Astrocyte (in vitro differentiated cells and primary cell): ENCODE measurements around the gene NT5C1B. TPM values are rescaled to one million over a fixed set of nuclear protein-coding genes. Genes with fewer than 3 reads are reported as not detected.

Experiments
- DNase-seq: peaks from one replicate; pipeline ENCODE4 v3.0.0-alpha.2; 2010; ENCODE audit warnings: low read depth
- FAIRE-seq: peaks from 2 replicates; lab custom pipeline; 2011; peaks lifted over from hg19 to GRCh38; lab: Jason Lieb, UNC
- H2AFZ ChIP-seq: 2 replicates; pipeline ENCODE4 v1.6.0; 2012; ENCODE audit warnings: low read depth, low read length, inconsistent platforms
- H3K27ac ChIP-seq: 2 replicates; pipeline ENCODE4 v1.5.1; 2011; ENCODE audit warnings: low read depth, low read length, inconsistent platforms
- H3K27me3 ChIP-seq: 2 replicates; pipeline ENCODE4 v1.6.0; 2011; ENCODE audit warnings: low read length, inconsistent platforms; ENCODE audit not compliant: insufficient read depth
- H3K36me3 ChIP-seq: 2 replicates; pipeline ENCODE4 v1.5.1; 2011; ENCODE audit warnings: low read length, inconsistent platforms; ENCODE audit not compliant: insufficient read depth
- H3K4me1 ChIP-seq: 2 replicates; pipeline ENCODE4 v1.5.1; 2011; ENCODE audit warnings: low read length, inconsistent platforms; ENCODE audit not compliant: insufficient read depth
- H3K4me2 ChIP-seq: 2 replicates; pipeline ENCODE4 v1.6.0; 2012; ENCODE audit warnings: low read length, inconsistent platforms
- H3K4me3 ChIP-seq: 2 replicates; pipeline ENCODE4 v1.5.1; 2011; ENCODE audit warnings: low read depth, mild to moderate bottlenecking, low read length, inconsistent platforms; ENCODE audit not compliant: insufficient read depth
- H3K79me2 ChIP-seq: 2 replicates; pipeline ENCODE4 v1.6.0; 2012; ENCODE audit warnings: mild to moderate bottlenecking, low read length, inconsistent platforms; ENCODE audit not compliant: insufficient read depth
- H3K9ac ChIP-seq: 2 replicates; pipeline ENCODE4 v1.6.0; 2012; ENCODE audit warnings: mild to moderate bottlenecking, low read length, inconsistent platforms
- H3K9me3 ChIP-seq: 2 replicates; pipeline ENCODE4 v1.5.1; 2012; ENCODE audit warnings: low read depth, mild to moderate bottlenecking, low read length, inconsistent platforms; ENCODE audit not compliant: insufficient read depth
- H4K20me1 ChIP-seq: 2 replicates; pipeline ENCODE4 v1.6.0; 2012; ENCODE audit warnings: low read length, inconsistent platforms; ENCODE audit not compliant: insufficient read depth
- H3K27ac Mint-ChIP-seq: one replicate; pipeline ENCODE4 v1.8.0; 2021; ENCODE audit warnings: mild to moderate bottlenecking, mixed read lengths; ENCODE audit not compliant: unreplicated experiment
- H3K27me3 Mint-ChIP-seq: one replicate; pipeline ENCODE4 v1.8.0; 2021; ENCODE audit warnings: low read depth, mixed read lengths; ENCODE audit not compliant: unreplicated experiment
- H3K36me3 Mint-ChIP-seq: one replicate; pipeline ENCODE4 v1.8.0; 2021; ENCODE audit warnings: low read depth, mixed read lengths; ENCODE audit not compliant: unreplicated experiment
- H3K4me1 Mint-ChIP-seq: one replicate; pipeline ENCODE4 v1.8.0; 2021; ENCODE audit warnings: low read depth, mixed read lengths; ENCODE audit not compliant: unreplicated experiment
- H3K4me3 Mint-ChIP-seq: one replicate; pipeline ENCODE4 v1.8.0; 2021; ENCODE audit warnings: mild to moderate bottlenecking, moderate library complexity, mixed read lengths; ENCODE audit not compliant: unreplicated experiment
- H3K9me3 Mint-ChIP-seq: one replicate; pipeline ENCODE4 v1.8.0; 2021; ENCODE audit warnings: mild to moderate bottlenecking, mixed read lengths; ENCODE audit not compliant: unreplicated experiment
- CTCF ChIP-seq: IDR thresholded peaks from 2 replicates; pipeline ENCODE4 v1.5.1; 2011; ENCODE audit warnings: low read depth, mild to moderate bottlenecking, inconsistent platforms, low read length, moderate library complexity; ENCODE audit not compliant: insufficient read depth
- EZH2 ChIP-seq: IDR thresholded peaks from 2 replicates; pipeline ENCODE4 v1.6.1; 2012; ENCODE audit warnings: mild to moderate bottlenecking, low read length, inconsistent platforms; ENCODE audit not compliant: insufficient read depth
- total RNA-seq: library from RNA; stranded (reverse); gene quantifications from 2 replicates; pipeline ENCODE4 v1.2.1, GENCODE V29; 2021

NT5C1B gene
- total RNA-seq, 1 donor from 2014 or later = not detected

GRCh38 chr2:18520451-18521425 is 68.6 kb downstream of the NT5C1B start:
- Histone ChIP-seq H3K36me3 (no peaks in the 10 kb centered on the region), H3K9me3 (no peaks in the 10 kb centered on the region), H3K4me3 (no peak overlapping the region), H2AFZ (no peak overlapping the region), H3K9ac (no peak overlapping the region), H3K27me3 (no peaks in the 10 kb centered on the region), H3K4me1 (peaks cover 20% of the 10 kb centered on the region), H4K20me1 (no peaks in the 10 kb centered on the region), H3K79me2 (no peaks in the 10 kb centered on the region), H3K27ac (no peak overlapping the region), H3K4me2 (no peak overlapping the region)
- TF ChIP-seq EZH2 (no peak), CTCF (peak; percentile 91)
- peaks cover 19% of the 10 kb centered on the region for H3K4me1 Mint-ChIP-seq
- H3K36me3 Mint-ChIP-seq = no peaks in the 10 kb centered on the region
- no peak overlapping the region for H3K4me3 Mint-ChIP-seq
- H3K9me3 Mint-ChIP-seq = peaks cover 2% of the 10 kb centered on the region
- peak; percentile 54 for DNase-seq
- no peak for FAIRE-seq
- no peaks in the 10 kb centered on the region for H3K27me3 Mint-ChIP-seq
- H3K27ac Mint-ChIP-seq = no peak overlapping the region

DNA sequence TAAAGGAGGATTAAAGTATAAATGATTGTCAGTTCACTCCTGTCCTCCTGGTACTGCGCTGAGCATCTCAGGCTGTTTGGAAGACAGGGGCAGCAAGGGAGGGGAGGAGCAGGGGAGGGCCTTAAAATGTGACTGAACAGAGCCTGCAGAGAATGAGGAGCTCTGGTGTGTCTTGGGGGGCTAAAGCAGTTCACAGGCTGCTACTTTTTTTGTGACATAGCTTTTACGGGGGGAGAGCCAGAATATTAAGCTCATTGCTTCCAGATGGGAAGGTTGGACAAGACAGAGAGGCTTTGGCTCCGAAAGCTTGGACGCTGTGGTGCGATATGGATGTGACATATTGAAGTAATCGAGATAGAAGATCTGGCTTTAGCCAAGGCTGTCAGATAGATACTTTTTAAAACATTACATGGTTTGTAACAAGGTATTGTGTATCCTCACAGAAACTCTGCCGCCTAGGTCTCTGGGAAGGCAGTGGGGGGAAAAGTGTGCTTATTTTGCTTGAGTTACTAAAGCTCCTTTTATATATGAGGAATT is 69.4 kb downstream of the NT5C1B start:
- Histone ChIP-seq H3K9ac (no peak overlapping the region), H3K4me2 (no peak overlapping the region), H3K4me3 (no peak overlapping the region), H3K36me3 (no peaks in the 10 kb centered on the region), H3K27me3 (no peaks in the 10 kb centered on the region), H3K9me3 (no peaks in the 10 kb centered on the region), H2AFZ (no peak overlapping the region), H3K27ac (no peak overlapping the region), H4K20me1 (no peaks in the 10 kb centered on the region), H3K79me2 (no peaks in the 10 kb centered on the region), H3K4me1 (peaks cover 25% of the 10 kb centered on the region)
- Mint-ChIP-seq H3K36me3 (no peaks in the 10 kb centered on the region), H3K27me3 (no peaks in the 10 kb centered on the region), H3K9me3 (peaks cover 2% of the 10 kb centered on the region), H3K4me3 (no peak overlapping the region), H3K27ac (no peak overlapping the region), H3K4me1 (peaks cover 25% of the 10 kb centered on the region)
- TF ChIP-seq CTCF (no peak), EZH2 (no peak)
- DNase-seq (no peak), FAIRE-seq (no peak)
